Renal pelvis (tissue), 4 donors: ENCODE measurements around the gene ATRIP. TPM values are rescaled to one million over a fixed set of nuclear protein-coding genes. Genes with fewer than 3 reads are reported as not detected.
"Not testable (repeated sequence)": the region's sequence is repeated elsewhere in the genome, so short reads cannot be mapped to it uniquely, and the experiment has no call there.

ENCODE experiments used
- DNase-seq: peaks from one replicate; pipeline ENCODE4 v3.0.0-alpha.2; 2013
- polyA plus RNA-seq, 3 donors: library from polyadenylated mRNA; unstranded; fragments of 120-200 nt; gene quantifications; one replicate each; pipeline ENCODE4 v1.2.1, GENCODE V29; 2013; ENCODE audit not compliant: insufficient read length in 3 of 3

The ATRIP gene
- polyA plus RNA-seq, 3 donors = 12.3 to 14.3 (median 13.2) TPM

GRCh38 chr3:48467110-48467454 lies 20.5 kb downstream of the ATRIP start:
- no peak for DNase-seq

GRCh38 chr3:48467473-48468267 lies 21.1 kb downstream of the ATRIP start:
- DNase-seq = no peak

- no peak for DNase-seq
These were observed 21.8 kb downstream of the ATRIP start for GRCh38 chr3:48468329-48468731.

- no peak for DNase-seq
These were observed 22.7 kb downstream of the ATRIP start for GRCh38 chr3:48469046-48469915.

GRCh38 chr3:48470286-48470685 lies 23.7 kb downstream of the ATRIP start:
- no peak for DNase-seq

- DNase-seq = no peak
These were observed 26.1 kb downstream of the ATRIP start for GRCh38 chr3:48472673-48472922.

GRCh38 chr3:48472923-48473616 lies 26.5 kb downstream of the ATRIP start:
- DNase-seq = peak; percentile 92

- DNase-seq = no peak
These were observed 27.0 kb downstream of the ATRIP start for GRCh38 chr3:48473617-48473952.

GRCh38 chr3:48474031-48474430 lies 27.5 kb downstream of the ATRIP start:
- not testable (repeated sequence) for DNase-seq

GRCh38 chr3:48474619-48475018 lies 28.1 kb downstream of the ATRIP start:
- no peak for DNase-seq

GRCh38 chr3:48475188-48475587 lies 28.7 kb downstream of the ATRIP start:
- DNase-seq = no peak

GRCh38 chr3:48476426-48477053 lies 30.0 kb downstream of the ATRIP start:
- no peak for DNase-seq

GRCh38 chr3:48477959-48478520 lies 31.5 kb downstream of the ATRIP start:
- DNase-seq = no peak

GRCh38 chr3:48478626-48479555 lies 32.4 kb downstream of the ATRIP start:
- DNase-seq = no peak

GRCh38 chr3:48480891-48481290 lies 34.4 kb downstream of the ATRIP start:
- not testable (repeated sequence) for DNase-seq

- not testable (repeated sequence) for DNase-seq
These were observed 36.3 kb downstream of the ATRIP start for GRCh38 chr3:48482822-48483221.

GRCh38 chr3:48486952-48487351 lies 40.4 kb downstream of the ATRIP start:
- no peak for DNase-seq

GRCh38 chr3:48492461-48493202 lies 46.1 kb downstream of the ATRIP start:
- no peak for DNase-seq

GRCh38 chr3:48493203-48493501 lies 46.6 kb downstream of the ATRIP start:
- DNase-seq = no peak

GRCh38 chr3:48500656-48501055 lies 54.1 kb downstream of the ATRIP start:
- DNase-seq = no peak
